Spleen (tissue), 11 donors: ENCODE data around the gene PIK3C2G. TPM values are rescaled to one million over a fixed set of nuclear protein-coding genes. Genes with fewer than 3 reads are reported as not detected.

Experiments
- DNase-seq: peaks from one replicate; pipeline ENCODE4 v3.0.0-alpha.2; 2020
- H3K27ac ChIP-seq, 8 donors: fragments of 200-600 bp; sonication (generic) in 7 of 8; 1 replicate in 4 of 8; 2 replicates in 4 of 8; pipeline versions ENCODE4 v1.5.0 to v1.8.0; 2016 to 2021; ENCODE audit warnings: inconsistent platforms in 4 of 8, mild to moderate bottlenecking in 4 of 8, moderate library complexity in 1 of 8
- H3K27me3 ChIP-seq, 7 donors: fragments of 200-600 bp; sonication (generic) in 6 of 7; replicated peaks in 1 of 7; 1 replicate in 4 of 7; 2 replicates in 3 of 7; pipeline versions ENCODE4 v1.5.0 to v1.8.0; 2016 to 2021; ENCODE audit warnings: inconsistent platforms in 3 of 7, mild to moderate bottlenecking in 1 of 7
- H3K36me3 ChIP-seq, 6 donors: fragments of 200-600 bp; sonication (generic) in 5 of 6; 1 replicate in 4 of 6; 2 replicates in 2 of 6; pipeline versions ENCODE4 v1.5.0 to v1.8.0; 2016 to 2021; ENCODE audit warnings: inconsistent platforms in 2 of 6
- H3K4me1 ChIP-seq, 6 donors: fragments of 200-600 bp; sonication (generic) in 5 of 6; 1 replicate in 3 of 6; 2 replicates in 3 of 6; pipeline versions ENCODE4 v1.5.0 to v1.8.0; 2016 to 2021; ENCODE audit warnings: inconsistent platforms in 3 of 6
- H3K4me3 ChIP-seq, 8 donors: fragments of 200-600 bp; sonication (generic) in 7 of 8; 1 replicate in 4 of 8; 2 replicates in 4 of 8; pipeline versions ENCODE4 v1.5.0 to v1.8.0; 2016 to 2021; ENCODE audit warnings: inconsistent platforms in 4 of 8, mild to moderate bottlenecking in 4 of 8, moderate library complexity in 2 of 8
- H3K9me3 ChIP-seq, 8 donors: fragments of 200-600 bp; sonication (generic) in 7 of 8; 1 replicate in 4 of 8; 2 replicates in 4 of 8; pipeline versions ENCODE4 v1.5.0 to v1.8.0; 2016 to 2021; ENCODE audit warnings: inconsistent platforms in 4 of 8
- CTCF ChIP-seq, 11 experiments: fragments of 200-600 bp in 7 of 11; fragments of 450-650 bp in 4 of 11; sonication (generic) in 4 of 11; IDR thresholded peaks in 8 of 11; conservative IDR thresholded peaks in 3 of 11; 1 replicate in 7 of 11; 2 replicates in 4 of 11; pipeline versions ENCODE4 v1.4.0 to v1.8.0; 2016 to 2021; ENCODE audit warnings: antibody characterized with exemption in 11 of 11, inconsistent platforms in 4 of 11, mild to moderate bottlenecking in 1 of 11
- POLR2A ChIP-seq, 3 donors: fragments of 450-650 bp; IDR thresholded peaks; one replicate each; pipeline ENCODE4 v1.5.1; 2017; ENCODE audit warnings: antibody characterized with exemption in 3 of 3, mild to moderate bottlenecking in 1 of 3
- POLR2AphosphoS5 ChIP-seq, 3 donors: sonication (generic); formaldehyde crosslinking; IDR thresholded peaks; one replicate each; pipeline ENCODE4 v1.5.1; 2017; ENCODE audit warnings: antibody characterized with exemption in 3 of 3
- WGBS, 5 donors: extraction: QIAGEN DNeasy Blood & Tissue Kit in 3 of 5; methylation state at CpG; one replicate each; pipeline versions ENCODE4 v1.1.5 to v1.1.7; 2013 to 2018; 5-methylcytosine and 5-hydroxymethylcytosine counted together
- intact Hi-C: fragments of 100-400 bp; cut with DNase I; formaldehyde crosslinking; loops from one replicate; pipeline ENCODE4 v1.15.0; 2023; ENCODE audit warnings: low total_unique reads
- polyA plus RNA-seq, 3 donors: library from polyadenylated mRNA; stranded (reverse); fragments of 200-250 nt; gene quantifications; one replicate each; pipeline ENCODE4 v1.2.1, GENCODE V29; 2013
- total RNA-seq, 7 donors: library from RNA; depleted of rRNA in 3 of 7; stranded (reverse); fragments of >200 nt in 3 of 7; fragmentation: NEBNext Ultra II Directional in 4 of 7; extraction: Animal tissue kit (Norgen Biotek cat#: 25700) in 4 of 7; gene quantifications; one replicate each; pipeline versions ENCODE4 v1.1.0 to v1.2.1, GENCODE V29; 2016 to 2021
- donor health status: healthy with polysubstance abuse.
- donor health status: DM: no; HTN: no; CAD: no; lungs with moderate emphysema.
- donor health status: DM: no; HTN: no; CAD: no.
- donor health status: Bipolar disorder and iron deficiency.
- donor health status: healthy.
- donor health status: DM: no; HTN: no; CAD: no.
- donor health status: DM: yes; HTN: yes; CAD: no.

Gene PIK3C2G
- total and polyA plus RNA-seq, 10 donors, result not detected

DNA sequence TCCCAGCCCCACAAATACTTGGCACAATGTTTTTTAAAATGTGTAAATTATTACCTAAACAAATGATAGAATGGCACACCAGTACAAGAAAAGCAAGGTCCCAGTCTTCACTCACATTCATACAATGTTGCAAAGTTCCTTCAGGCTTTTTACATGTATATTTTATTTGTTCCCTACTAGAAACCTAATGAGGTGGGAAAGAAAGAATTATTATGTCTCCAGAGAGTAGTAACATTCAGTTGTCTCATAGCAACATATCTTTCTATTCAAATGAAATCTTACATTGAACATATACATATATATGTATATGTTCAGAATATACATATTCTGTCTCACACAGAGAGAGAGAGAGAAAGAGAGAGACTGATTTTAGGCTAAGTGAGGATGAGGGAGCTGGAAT, 391.3 kb downstream of the PIK3C2G start:
- no peak for TF ChIP-seq POLR2A (IDR thresholded peaks at IDR 0.05)
- TF ChIP-seq POLR2AphosphoS5 (IDR thresholded peaks at IDR 0.05), result no peak
- TF ChIP-seq CTCF (IDR thresholded peaks at IDR 0.05 in 8 of 11, conservative IDR thresholded peaks at IDR 0.05 in 3 of 11), result no peak
- H3K4me1 ChIP-seq, result no peaks in the 10 kb centered on the region
- H3K27ac ChIP-seq, result no peak overlapping the region
- H3K36me3 ChIP-seq, result no peaks in the 10 kb centered on the region
- peaks cover 0 to 19% (median 16%) of the 10 kb centered on the region in 8 donors for H3K9me3 ChIP-seq
- DNase-seq, result no peak
- H3K27me3 ChIP-seq, result no peaks in the 10 kb centered on the region
- intact Hi-C loops, result no loop called here
- no peak overlapping the region for H3K4me3 ChIP-seq

GRCh38 chr12:18653465-18653864, 392.1 kb downstream of the PIK3C2G start:
- Histone ChIP-seq H3K36me3 (no peaks in the 10 kb centered on the region), H3K4me3 (no peak overlapping the region), H3K27ac (no peak overlapping the region), H3K4me1 (no peaks in the 10 kb centered on the region), H3K27me3 (no peaks in the 10 kb centered on the region), H3K9me3 (peaks cover 0 to 28% (median 25%) of the 10 kb centered on the region in 8 donors)
- intact Hi-C loops, result no loop called here
- no peak for DNase-seq
- 26 to 58% (median 39%) methylated on average over 1 of the region's 1 CpG for WGBS, 5 donors
- no peak for TF ChIP-seq POLR2AphosphoS5 (IDR thresholded peaks at IDR 0.05)
- TF ChIP-seq CTCF (IDR thresholded peaks at IDR 0.05 in 8 of 11, conservative IDR thresholded peaks at IDR 0.05 in 3 of 11), result no peak
- TF ChIP-seq POLR2A (IDR thresholded peaks at IDR 0.05), result no peak

- WGBS, 5 donors, result 64 to 79% (median 73%) methylated on average over 4 of the region's 4 CpGs
- intact Hi-C loops, result no loop called here
Measured at GRCh38 chr12:18655351-18655750, 394.0 kb downstream of the PIK3C2G start.

DNA sequence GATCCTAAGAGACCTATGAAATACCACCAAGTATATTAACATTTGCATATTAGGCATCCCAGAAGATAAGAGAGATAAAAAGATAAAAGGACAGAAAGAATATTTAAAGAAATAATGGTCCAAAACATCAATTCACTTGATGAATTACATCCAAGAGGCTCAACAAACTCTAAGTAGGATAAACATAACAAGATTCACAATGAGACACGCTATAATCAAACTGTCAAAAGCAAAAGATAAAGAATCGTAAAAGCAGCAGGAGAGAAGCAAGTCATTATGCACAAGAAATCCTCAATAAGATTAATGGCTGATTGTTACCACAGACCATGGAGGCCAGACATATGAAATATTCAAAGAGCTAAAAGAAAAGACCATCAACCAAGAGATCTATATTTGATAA, 396.9 kb downstream of the PIK3C2G start:
- no peaks in the 10 kb centered on the region for H3K36me3 ChIP-seq
- H3K9me3 ChIP-seq, result peaks cover 0 to 66% (median 57%) of the 10 kb centered on the region in 8 donors
- no peak overlapping the region for H3K27ac ChIP-seq
- no peaks in the 10 kb centered on the region for H3K4me1 ChIP-seq
- H3K27me3 ChIP-seq, result no peaks in the 10 kb centered on the region
- intact Hi-C loops, result no loop called here
- 67 to 91% (median 81%) methylated on average over 2 of the region's 2 CpGs for WGBS, 5 donors
- TF ChIP-seq CTCF (IDR thresholded peaks at IDR 0.05 in 8 of 11, conservative IDR thresholded peaks at IDR 0.05 in 3 of 11) (no peak), POLR2A (IDR thresholded peaks at IDR 0.05) (no peak), POLR2AphosphoS5 (IDR thresholded peaks at IDR 0.05) (no peak)
- no peak for DNase-seq
- H3K4me3 ChIP-seq, result no peak overlapping the region

More at GRCh38 chr12:18655351-18655750, 394.0 kb downstream of the PIK3C2G start:
- Histone ChIP-seq H3K36me3 (no peaks in the 10 kb centered on the region), H3K27ac (no peak overlapping the region), H3K4me3 (no peak overlapping the region), H3K9me3 (peaks cover 0 to 47% (median 38%) of the 10 kb centered on the region in 8 donors), H3K4me1 (no peaks in the 10 kb centered on the region), H3K27me3 (no peaks in the 10 kb centered on the region)
- TF ChIP-seq POLR2A (IDR thresholded peaks at IDR 0.05) (no peak), POLR2AphosphoS5 (IDR thresholded peaks at IDR 0.05) (no peak), CTCF (IDR thresholded peaks at IDR 0.05 in 8 of 11, conservative IDR thresholded peaks at IDR 0.05 in 3 of 11) (no peak)
- DNase-seq, result no peak
